ENCODE measurements around the gene PROZ. TPM values are rescaled to one million over a fixed set of nuclear protein-coding genes. Genes with fewer than 3 reads are reported as not detected.

The PROZ gene
- polyA plus RNA-seq, 3 donors: 0.75 to 2.8 (median 1.6) TPM

Other genes with a start within 250 kb of the PROZ start
- gene MCF2L, start 189.4 kb upstream of the PROZ start, polyA plus RNA-seq (ENCODE audit: insufficient read length in 3 of 3): 10 to 100 TPM; 22.3 to 26.3 (median 26.2) TPM
- gene F7, start 52.9 kb upstream of the PROZ start, polyA plus RNA-seq (ENCODE audit: insufficient read length in 3 of 3): 1 to 10 TPM; 2.6 to 4.5 (median 3.2) TPM
- gene F10, start 35.8 kb upstream of the PROZ start, polyA plus RNA-seq (ENCODE audit: insufficient read length in 3 of 3): 10 to 100 TPM; 16.9 to 20.3 (median 17.7) TPM
- gene PCID2, start 50.0 kb downstream of the PROZ start, polyA plus RNA-seq (ENCODE audit: insufficient read length in 3 of 3): 10 to 100 TPM; 57.0 to 63.3 (median 60.5) TPM
- gene CUL4A, start 51.0 kb downstream of the PROZ start, polyA plus RNA-seq (ENCODE audit: insufficient read length in 3 of 3): 10 to 100 TPM; 79.3 to 85.1 (median 83.9) TPM
- 100 to 1,000 TPM; 173 to 191 (median 182) TPM for gene LAMP1, start 138.6 kb downstream of the PROZ start, polyA plus RNA-seq (ENCODE audit: insufficient read length in 3 of 3)
- gene GRTP1, start 205.5 kb downstream of the PROZ start, polyA plus RNA-seq (ENCODE audit: insufficient read length in 3 of 3): 10 to 100 TPM in 2 of 3 donors, 1 to 10 TPM in 1; 9.2 to 16.9 (median 16.3) TPM